ENCODE measurements around the gene CEP104.

DNA sequence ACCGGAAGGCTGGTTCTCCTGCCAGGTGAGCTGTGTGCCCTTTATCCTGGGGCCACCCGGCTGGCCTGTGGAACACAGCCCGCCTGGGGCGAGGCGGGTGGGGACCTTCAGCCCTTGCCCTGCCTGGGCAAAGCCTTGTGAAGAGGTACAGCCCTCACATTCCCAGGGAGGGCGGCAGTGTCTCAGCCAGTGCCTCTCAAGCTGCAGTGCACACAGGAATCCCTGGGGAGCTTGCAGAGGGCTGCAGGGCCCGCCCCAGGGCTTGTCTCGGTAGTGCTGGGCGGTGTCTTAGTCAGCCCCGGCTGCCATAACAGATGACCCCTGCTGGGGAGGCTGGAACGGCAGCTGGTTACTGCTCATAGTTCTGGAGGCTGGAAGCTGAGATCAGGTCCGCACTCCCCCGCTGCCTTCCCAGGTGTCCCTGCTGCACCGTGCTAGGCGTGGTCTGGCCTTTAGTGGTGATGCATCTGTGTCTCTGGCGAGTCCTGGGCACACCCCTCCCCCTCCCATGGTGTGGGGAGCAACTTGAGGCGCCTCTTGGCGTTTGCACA lies 12.8 kb upstream of the CEP104 start:
- TF ChIP-seq EZH2 (IDR thresholded peaks at IDR 0.05; ENCODE audit: insufficient read depth, poor library complexity, severe bottlenecking) (no peak), EZH2phosphoT487 (IDR thresholded peaks at IDR 0.05; ENCODE audit: insufficient read depth, low read depth) (no peak)
